ENCODE results near the gene IL23A. TPM values are rescaled to one million over a fixed set of nuclear protein-coding genes. Genes with fewer than 3 reads are reported as not detected.

Gene IL23A
- total and polyA plus RNA-seq, 2 experiments from 2014 or later = 2.5 to 8.0 TPM

DNA sequence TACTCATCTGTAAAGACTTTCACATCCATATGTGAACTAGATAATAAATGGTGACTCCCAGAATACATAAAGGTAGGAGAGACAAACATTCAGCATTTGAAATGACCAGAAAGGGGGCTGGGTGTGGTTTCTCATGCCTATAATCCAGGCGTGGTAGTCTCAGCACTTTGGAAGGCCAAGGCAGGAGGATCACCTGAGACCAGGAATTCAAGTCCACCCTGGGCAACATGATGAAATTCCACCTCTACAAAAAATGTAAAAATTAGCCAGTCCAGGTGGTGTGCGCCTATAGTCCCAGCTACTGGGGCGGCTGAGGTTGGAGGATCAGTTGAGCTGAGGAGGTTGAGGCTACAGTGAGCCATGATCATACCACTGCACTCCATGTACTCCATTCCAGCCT is 34.4 kb upstream of the IL23A start:
- Histone ChIP-seq H3K4me1 (ENCODE audit: insufficient read depth) (peaks cover 7% of the 10 kb centered on the region; the same call in 1 of the 2 replicates), H4K20me1 (replicated peaks; ENCODE audit: insufficient read depth) (peaks cover 11% of the 10 kb centered on the region; the same call in 1 of the 2 replicates), H3K36me3 (ENCODE audit: insufficient read depth) (peaks cover 23% of the 10 kb centered on the region), H3K27ac (ENCODE audit: low read depth) (no peak overlapping the region), H3K4me3 (no peak overlapping the region), H3K79me2 (replicated peaks; ENCODE audit: insufficient read depth) (peaks cover 5% of the 10 kb centered on the region), H3K4me2 (no peak overlapping the region), H2AFZ (no peak overlapping the region), H3K27me3 (ENCODE audit: insufficient read depth) (no peaks in the 10 kb centered on the region), H3K9me2 (ENCODE audit: insufficient read depth) (no peaks in the 10 kb centered on the region), H3F3A (replicated peaks; ENCODE audit: low read depth) (peaks cover 36% of the 10 kb centered on the region)
- TF ChIP-seq, protein P1, sequence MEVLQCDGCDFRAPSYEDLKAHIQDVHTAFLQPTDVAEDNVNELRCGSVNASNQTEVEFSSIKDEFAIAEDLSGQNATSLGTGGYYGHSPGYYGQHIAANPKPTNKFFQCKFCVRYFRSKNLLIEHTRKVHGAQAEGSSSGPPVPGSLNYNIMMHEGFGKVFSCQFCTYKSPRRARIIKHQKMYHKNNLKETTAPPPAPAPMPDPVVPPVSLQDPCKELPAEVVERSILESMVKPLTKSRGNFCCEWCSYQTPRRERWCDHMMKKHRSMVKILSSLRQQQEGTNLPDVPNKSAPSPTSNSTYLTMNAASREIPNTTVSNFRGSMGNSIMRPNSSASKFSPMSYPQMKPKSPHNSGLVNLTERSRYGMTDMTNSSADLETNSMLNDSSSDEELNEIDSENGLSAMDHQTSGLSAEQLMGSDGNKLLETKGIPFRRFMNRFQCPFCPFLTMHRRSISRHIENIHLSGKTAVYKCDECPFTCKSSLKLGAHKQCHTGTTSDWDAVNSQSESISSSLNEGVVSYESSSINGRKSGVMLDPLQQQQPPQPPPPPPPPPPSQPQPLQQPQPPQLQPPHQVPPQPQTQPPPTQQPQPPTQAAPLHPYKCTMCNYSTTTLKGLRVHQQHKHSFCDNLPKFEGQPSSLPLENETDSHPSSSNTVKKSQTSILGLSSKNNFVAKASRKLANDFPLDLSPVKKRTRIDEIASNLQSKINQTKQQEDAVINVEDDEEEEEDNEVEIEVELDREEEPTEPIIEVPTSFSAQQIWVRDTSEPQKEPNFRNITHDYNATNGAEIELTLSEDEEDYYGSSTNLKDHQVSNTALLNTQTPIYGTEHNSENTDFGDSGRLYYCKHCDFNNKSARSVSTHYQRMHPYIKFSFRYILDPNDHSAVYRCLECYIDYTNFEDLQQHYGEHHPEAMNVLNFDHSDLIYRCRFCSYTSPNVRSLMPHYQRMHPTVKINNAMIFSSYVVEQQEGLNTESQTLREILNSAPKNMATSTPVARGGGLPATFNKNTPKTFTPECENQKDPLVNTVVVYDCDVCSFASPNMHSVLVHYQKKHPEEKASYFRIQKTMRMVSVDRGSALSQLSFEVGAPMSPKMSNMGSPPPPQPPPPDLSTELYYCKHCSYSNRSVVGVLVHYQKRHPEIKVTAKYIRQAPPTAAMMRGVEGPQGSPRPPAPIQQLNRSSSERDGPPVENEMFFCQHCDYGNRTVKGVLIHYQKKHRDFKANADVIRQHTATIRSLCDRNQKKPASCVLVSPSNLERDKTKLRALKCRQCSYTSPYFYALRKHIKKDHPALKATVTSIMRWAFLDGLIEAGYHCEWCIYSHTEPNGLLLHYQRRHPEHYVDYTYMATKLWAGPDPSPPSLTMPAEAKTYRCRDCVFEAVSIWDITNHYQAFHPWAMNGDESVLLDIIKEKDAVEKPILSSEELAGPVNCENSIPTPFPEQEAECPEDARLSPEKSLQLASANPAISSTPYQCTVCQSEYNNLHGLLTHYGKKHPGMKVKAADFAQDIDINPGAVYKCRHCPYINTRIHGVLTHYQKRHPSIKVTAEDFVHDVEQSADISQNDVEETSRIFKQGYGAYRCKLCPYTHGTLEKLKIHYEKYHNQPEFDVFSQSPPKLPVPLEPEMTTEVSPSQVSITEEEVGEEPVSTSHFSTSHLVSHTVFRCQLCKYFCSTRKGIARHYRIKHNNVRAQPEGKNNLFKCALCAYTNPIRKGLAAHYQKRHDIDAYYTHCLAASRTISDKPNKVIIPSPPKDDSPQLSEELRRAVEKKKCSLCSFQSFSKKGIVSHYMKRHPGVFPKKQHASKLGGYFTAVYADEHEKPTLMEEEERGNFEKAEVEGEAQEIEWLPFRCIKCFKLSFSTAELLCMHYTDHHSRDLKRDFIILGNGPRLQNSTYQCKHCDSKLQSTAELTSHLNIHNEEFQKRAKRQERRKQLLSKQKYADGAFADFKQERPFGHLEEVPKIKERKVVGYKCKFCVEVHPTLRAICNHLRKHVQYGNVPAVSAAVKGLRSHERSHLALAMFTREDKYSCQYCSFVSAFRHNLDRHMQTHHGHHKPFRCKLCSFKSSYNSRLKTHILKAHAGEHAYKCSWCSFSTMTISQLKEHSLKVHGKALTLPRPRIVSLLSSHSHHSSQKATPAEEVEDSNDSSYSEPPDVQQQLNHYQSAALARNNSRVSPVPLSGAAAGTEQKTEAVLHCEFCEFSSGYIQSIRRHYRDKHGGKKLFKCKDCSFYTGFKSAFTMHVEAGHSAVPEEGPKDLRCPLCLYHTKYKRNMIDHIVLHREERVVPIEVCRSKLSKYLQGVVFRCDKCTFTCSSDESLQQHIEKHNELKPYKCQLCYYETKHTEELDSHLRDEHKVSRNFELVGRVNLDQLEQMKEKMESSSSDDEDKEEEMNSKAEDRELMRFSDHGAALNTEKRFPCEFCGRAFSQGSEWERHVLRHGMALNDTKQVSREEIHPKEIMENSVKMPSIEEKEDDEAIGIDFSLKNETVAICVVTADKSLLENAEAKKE (CRISPR knock-in tag; IDR thresholded peaks at IDR 0.05) = no peak
- TF ChIP-seq, protein P2, sequence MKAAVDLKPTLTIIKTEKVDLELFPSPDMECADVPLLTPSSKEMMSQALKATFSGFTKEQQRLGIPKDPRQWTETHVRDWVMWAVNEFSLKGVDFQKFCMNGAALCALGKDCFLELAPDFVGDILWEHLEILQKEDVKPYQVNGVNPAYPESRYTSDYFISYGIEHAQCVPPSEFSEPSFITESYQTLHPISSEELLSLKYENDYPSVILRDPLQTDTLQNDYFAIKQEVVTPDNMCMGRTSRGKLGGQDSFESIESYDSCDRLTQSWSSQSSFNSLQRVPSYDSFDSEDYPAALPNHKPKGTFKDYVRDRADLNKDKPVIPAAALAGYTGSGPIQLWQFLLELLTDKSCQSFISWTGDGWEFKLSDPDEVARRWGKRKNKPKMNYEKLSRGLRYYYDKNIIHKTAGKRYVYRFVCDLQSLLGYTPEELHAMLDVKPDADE (IDR thresholded peaks at IDR 0.05) = no peak
- TF ChIP-seq, protein P3, sequence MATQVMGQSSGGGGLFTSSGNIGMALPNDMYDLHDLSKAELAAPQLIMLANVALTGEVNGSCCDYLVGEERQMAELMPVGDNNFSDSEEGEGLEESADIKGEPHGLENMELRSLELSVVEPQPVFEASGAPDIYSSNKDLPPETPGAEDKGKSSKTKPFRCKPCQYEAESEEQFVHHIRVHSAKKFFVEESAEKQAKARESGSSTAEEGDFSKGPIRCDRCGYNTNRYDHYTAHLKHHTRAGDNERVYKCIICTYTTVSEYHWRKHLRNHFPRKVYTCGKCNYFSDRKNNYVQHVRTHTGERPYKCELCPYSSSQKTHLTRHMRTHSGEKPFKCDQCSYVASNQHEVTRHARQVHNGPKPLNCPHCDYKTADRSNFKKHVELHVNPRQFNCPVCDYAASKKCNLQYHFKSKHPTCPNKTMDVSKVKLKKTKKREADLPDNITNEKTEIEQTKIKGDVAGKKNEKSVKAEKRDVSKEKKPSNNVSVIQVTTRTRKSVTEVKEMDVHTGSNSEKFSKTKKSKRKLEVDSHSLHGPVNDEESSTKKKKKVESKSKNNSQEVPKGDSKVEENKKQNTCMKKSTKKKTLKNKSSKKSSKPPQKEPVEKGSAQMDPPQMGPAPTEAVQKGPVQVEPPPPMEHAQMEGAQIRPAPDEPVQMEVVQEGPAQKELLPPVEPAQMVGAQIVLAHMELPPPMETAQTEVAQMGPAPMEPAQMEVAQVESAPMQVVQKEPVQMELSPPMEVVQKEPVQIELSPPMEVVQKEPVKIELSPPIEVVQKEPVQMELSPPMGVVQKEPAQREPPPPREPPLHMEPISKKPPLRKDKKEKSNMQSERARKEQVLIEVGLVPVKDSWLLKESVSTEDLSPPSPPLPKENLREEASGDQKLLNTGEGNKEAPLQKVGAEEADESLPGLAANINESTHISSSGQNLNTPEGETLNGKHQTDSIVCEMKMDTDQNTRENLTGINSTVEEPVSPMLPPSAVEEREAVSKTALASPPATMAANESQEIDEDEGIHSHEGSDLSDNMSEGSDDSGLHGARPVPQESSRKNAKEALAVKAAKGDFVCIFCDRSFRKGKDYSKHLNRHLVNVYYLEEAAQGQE (IDR thresholded peaks at IDR 0.05; ENCODE audit: unreplicated experiment) = no peak
- TF ChIP-seq EZH2 (IDR thresholded peaks at IDR 0.05; ENCODE audit: low read depth, unreplicated experiment) (no peak), EZH2phosphoT487 (IDR thresholded peaks at IDR 0.05; ENCODE audit: unreplicated experiment) (no peak), STAT1 (IDR thresholded peaks at IDR 0.05; ENCODE audit: unreplicated experiment) (no peak), ZNF114 (CRISPR knock-in tag; IDR thresholded peaks at IDR 0.05) (no peak), NANOG (IDR thresholded peaks at IDR 0.05; ENCODE audit: borderline replicate concordance) (no peak), JUNB (IDR thresholded peaks at IDR 0.05; ENCODE audit: unreplicated experiment) (no peak), POLR2AphosphoS5 (IDR thresholded peaks at IDR 0.05; ENCODE audit: low read depth) (no peak), CREB1 (CRISPR knock-in tag; IDR thresholded peaks at IDR 0.05; ENCODE audit: low read depth) (no peak), ZNF331 (CRISPR knock-in tag; IDR thresholded peaks at IDR 0.05; ENCODE audit: low read depth) (no peak)
- TF ChIP-seq, protein P4, sequence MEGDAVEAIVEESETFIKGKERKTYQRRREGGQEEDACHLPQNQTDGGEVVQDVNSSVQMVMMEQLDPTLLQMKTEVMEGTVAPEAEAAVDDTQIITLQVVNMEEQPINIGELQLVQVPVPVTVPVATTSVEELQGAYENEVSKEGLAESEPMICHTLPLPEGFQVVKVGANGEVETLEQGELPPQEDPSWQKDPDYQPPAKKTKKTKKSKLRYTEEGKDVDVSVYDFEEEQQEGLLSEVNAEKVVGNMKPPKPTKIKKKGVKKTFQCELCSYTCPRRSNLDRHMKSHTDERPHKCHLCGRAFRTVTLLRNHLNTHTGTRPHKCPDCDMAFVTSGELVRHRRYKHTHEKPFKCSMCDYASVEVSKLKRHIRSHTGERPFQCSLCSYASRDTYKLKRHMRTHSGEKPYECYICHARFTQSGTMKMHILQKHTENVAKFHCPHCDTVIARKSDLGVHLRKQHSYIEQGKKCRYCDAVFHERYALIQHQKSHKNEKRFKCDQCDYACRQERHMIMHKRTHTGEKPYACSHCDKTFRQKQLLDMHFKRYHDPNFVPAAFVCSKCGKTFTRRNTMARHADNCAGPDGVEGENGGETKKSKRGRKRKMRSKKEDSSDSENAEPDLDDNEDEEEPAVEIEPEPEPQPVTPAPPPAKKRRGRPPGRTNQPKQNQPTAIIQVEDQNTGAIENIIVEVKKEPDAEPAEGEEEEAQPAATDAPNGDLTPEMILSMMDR (conservative IDR thresholded peaks at IDR 0.05; ENCODE audit: low read depth in 2 of 2) = no peak
- H3K4me3 Mint-ChIP-seq = no peak overlapping the region
- peaks cover 11% of the 10 kb centered on the region for H3K4me1 Mint-ChIP-seq
- no peak for DNase-seq (ENCODE audit: low spot score)
- no peak for ATAC-seq
- H3K9me3 Mint-ChIP-seq = no peaks in the 10 kb centered on the region; the same call in 2 of the 3 replicates
- H3K27me3 Mint-ChIP-seq (ENCODE audit: insufficient read depth, low read depth, poor library complexity) = peaks cover 7% of the 10 kb centered on the region
- no peak overlapping the region for H3K27ac Mint-ChIP-seq
- peaks cover 54% of the 10 kb centered on the region for H3K36me3 Mint-ChIP-seq (ENCODE audit: low read depth)
